GM19468 (cell line): ENCODE measurements around the gene RPLP2.

Experiments
- ATAC-seq: cut with Tn5 transposase; IDR thresholded peaks from one replicate; pipeline ENCODE4 v1.9.1; 2021; ENCODE audit warnings: mild to moderate bottlenecking, moderate library complexity, moderate number of reproducible peaks; ENCODE audit not compliant: unreplicated experiment; ENCODE audit errors: extremely low read depth

Gene RPLP2

GRCh38 chr11:846496-847098 is 36.8 kb downstream of the RPLP2 start:
- ATAC-seq = no peak

GRCh38 chr11:847876-848275 is 38.1 kb downstream of the RPLP2 start:
- ATAC-seq = no peak

GRCh38 chr11:848380-848931 is 38.7 kb downstream of the RPLP2 start:
- no peak for ATAC-seq

GRCh38 chr11:849104-849824 is 39.5 kb downstream of the RPLP2 start:
- ATAC-seq = no peak

GRCh38 chr11:849951-850774 is 40.4 kb downstream of the RPLP2 start:
- no peak for ATAC-seq

GRCh38 chr11:850775-851763 is 41.3 kb downstream of the RPLP2 start:
- ATAC-seq = no peak

- no peak for ATAC-seq
Measured at GRCh38 chr11:852762-853161, 43.0 kb downstream of the RPLP2 start.

- ATAC-seq = no peak
Measured at GRCh38 chr11:853682-854448, 44.1 kb downstream of the RPLP2 start.

- no peak for ATAC-seq
Measured at GRCh38 chr11:854601-855329, 45.0 kb downstream of the RPLP2 start.

- no peak for ATAC-seq
Measured at GRCh38 chr11:855330-855674, 45.5 kb downstream of the RPLP2 start.

GRCh38 chr11:855796-856195 is 46.0 kb downstream of the RPLP2 start:
- ATAC-seq = no peak

GRCh38 chr11:856397-856796 is 46.6 kb downstream of the RPLP2 start:
- no peak for ATAC-seq

- ATAC-seq = no peak
Measured at GRCh38 chr11:858053-858761, 48.4 kb downstream of the RPLP2 start.

- ATAC-seq = no peak
Measured at GRCh38 chr11:858762-859339, 49.1 kb downstream of the RPLP2 start.

GRCh38 chr11:859394-860131 is 49.8 kb downstream of the RPLP2 start:
- ATAC-seq = no peak

- ATAC-seq = no peak
Measured at GRCh38 chr11:860234-861104, 50.7 kb downstream of the RPLP2 start.
